Measurements from ENCODE around the gene GLIPR1.

Gene GLIPR1

GRCh38 chr12:75446857-75447256 lies 33.7 kb upstream of the GLIPR1 start:
- H3K9ac ChIP-seq (ENCODE audit: low read depth, low read length), result no peak overlapping the region
- no peak overlapping the region for H3K4me2 ChIP-seq (ENCODE audit: insufficient read depth, low read length)
- ATAC-seq (ENCODE audit: insufficient read depth, low read depth), result no peak
- no peak for DNase-seq
- H3K79me2 ChIP-seq (ENCODE audit: insufficient read depth, low read length), result no peaks in the 10 kb centered on the region
- H3K9me3 ChIP-seq (ENCODE audit: insufficient read depth, low read length, severe bottlenecking), result no peaks in the 10 kb centered on the region
- no peaks in the 10 kb centered on the region for H3K27me3 ChIP-seq (ENCODE audit: insufficient read depth, low read length, poor library complexity)
- no peak for TF ChIP-seq CTCF (IDR thresholded peaks at IDR 0.05; ENCODE audit: borderline replicate concordance, extremely low read depth, low read length, poor library complexity, severe bottlenecking)
- TF ChIP-seq EZH2 (IDR thresholded peaks at IDR 0.05; ENCODE audit: borderline replicate concordance, low read depth, low read length, severe bottlenecking), result no peak
- H3K4me1 ChIP-seq (ENCODE audit: insufficient read depth, low read length), result peaks cover 35% of the 10 kb centered on the region
- H4K20me1 ChIP-seq (ENCODE audit: insufficient read depth, low read length), result no peaks in the 10 kb centered on the region
- H3K36me3 ChIP-seq (ENCODE audit: insufficient read depth, low read length), result no peaks in the 10 kb centered on the region
- H3K4me3 ChIP-seq (ENCODE audit: low read depth in 1 of 2, low read length in 2 of 2), result no peak overlapping the region
- no peak overlapping the region for H2AFZ ChIP-seq (ENCODE audit: low read depth, low read length)
- H3K27ac ChIP-seq (ENCODE audit: low read length), result no peak overlapping the region

GRCh38 chr12:75447691-75448393 lies 32.7 kb upstream of the GLIPR1 start:
- no peak overlapping the region for H3K9ac ChIP-seq (ENCODE audit: low read depth, low read length)
- H3K4me1 ChIP-seq (ENCODE audit: insufficient read depth, low read length), result peaks cover 25% of the 10 kb centered on the region
- no peak overlapping the region for H3K4me2 ChIP-seq (ENCODE audit: insufficient read depth, low read length)
- H3K36me3 ChIP-seq (ENCODE audit: insufficient read depth, low read length), result no peaks in the 10 kb centered on the region
- no peaks in the 10 kb centered on the region for H3K79me2 ChIP-seq (ENCODE audit: insufficient read depth, low read length)
- H3K4me3 ChIP-seq (ENCODE audit: low read depth in 1 of 2, low read length in 2 of 2), result no peak overlapping the region
- H2AFZ ChIP-seq (ENCODE audit: low read depth, low read length), result no peak overlapping the region
- ATAC-seq (ENCODE audit: insufficient read depth, low read depth), result no peak
- H4K20me1 ChIP-seq (ENCODE audit: insufficient read depth, low read length), result no peaks in the 10 kb centered on the region
- TF ChIP-seq EZH2 (IDR thresholded peaks at IDR 0.05; ENCODE audit: borderline replicate concordance, low read depth, low read length, severe bottlenecking) (no peak), CTCF (IDR thresholded peaks at IDR 0.05; ENCODE audit: borderline replicate concordance, extremely low read depth, low read length, poor library complexity, severe bottlenecking) (no peak)
- no peak for DNase-seq
- H3K9me3 ChIP-seq (ENCODE audit: insufficient read depth, low read length, severe bottlenecking), result no peaks in the 10 kb centered on the region
- H3K27ac ChIP-seq (ENCODE audit: low read length), result no peak overlapping the region
- H3K27me3 ChIP-seq (ENCODE audit: insufficient read depth, low read length, poor library complexity), result no peaks in the 10 kb centered on the region

- Histone ChIP-seq H3K36me3 (ENCODE audit: insufficient read depth, low read length) (no peaks in the 10 kb centered on the region), H3K79me2 (ENCODE audit: insufficient read depth, low read length) (no peaks in the 10 kb centered on the region), H3K4me1 (ENCODE audit: insufficient read depth, low read length) (peaks cover 32% of the 10 kb centered on the region), H3K4me3 (ENCODE audit: low read depth in 1 of 2, low read length in 2 of 2) (no peak overlapping the region), H3K27me3 (ENCODE audit: insufficient read depth, low read length, poor library complexity) (no peaks in the 10 kb centered on the region), H4K20me1 (ENCODE audit: insufficient read depth, low read length) (no peaks in the 10 kb centered on the region), H3K27ac (ENCODE audit: low read length) (no peak overlapping the region), H3K9me3 (ENCODE audit: insufficient read depth, low read length, severe bottlenecking) (peaks cover 5% of the 10 kb centered on the region), H3K9ac (ENCODE audit: low read depth, low read length) (no peak overlapping the region), H3K4me2 (ENCODE audit: insufficient read depth, low read length) (no peak overlapping the region), H2AFZ (ENCODE audit: low read depth, low read length) (no peak overlapping the region)
- ATAC-seq (ENCODE audit: insufficient read depth, low read depth), result no peak
- no peak for DNase-seq
- no peak for TF ChIP-seq CTCF (IDR thresholded peaks at IDR 0.05; ENCODE audit: borderline replicate concordance, extremely low read depth, low read length, poor library complexity, severe bottlenecking)
- TF ChIP-seq EZH2 (IDR thresholded peaks at IDR 0.05; ENCODE audit: borderline replicate concordance, low read depth, low read length, severe bottlenecking), result no peak
Measured at GRCh38 chr12:75452675-75453330, 27.8 kb upstream of the GLIPR1 start.
